BJ (cell line): ENCODE results near the gene UQCRQ. TPM values are rescaled to one million over a fixed set of nuclear protein-coding genes. Genes with fewer than 3 reads are reported as not detected.

Experiments used
- CTCF ChIA-PET: fragments of 350-600 bp; formaldehyde crosslinking; extraction: SDS; loops from one replicate; lab custom pipeline; 2021; ENCODE audit warnings: antibody characterized with exemption, inconsistent platforms; lab: Yijun Ruan, JAX
- POLR2A ChIA-PET: fragments of 300-600 bp; sonication (Branson Sonifier 250); formaldehyde crosslinking; extraction: SDS; loops from one replicate; lab custom pipeline; 2021; ENCODE audit warnings: antibody characterized with exemption; lab: Charles Lee
- DNase-seq: peaks from one replicate; pipeline ENCODE4 v3.0.0-alpha.2; 2011; ENCODE audit warnings: low read depth
- H3K27me3 ChIP-seq: 2 replicates; pipeline ENCODE4 v1.6.0; 2011; ENCODE audit warnings: low read length; ENCODE audit not compliant: control insufficient read depth, insufficient read depth
- H3K36me3 ChIP-seq: 2 replicates; pipeline ENCODE4 v1.5.1; 2011; ENCODE audit warnings: low read length; ENCODE audit not compliant: control insufficient read depth, insufficient read depth
- H3K4me3 ChIP-seq: 2 replicates; pipeline ENCODE4 v1.5.1; 2011; ENCODE audit warnings: low read depth, mild to moderate bottlenecking, control low read depth, low read length
- CTCF ChIP-seq: IDR thresholded peaks from 2 replicates; pipeline ENCODE4 v1.5.1; 2011; ENCODE audit warnings: low read depth, mild to moderate bottlenecking, control low read depth, inconsistent platforms, low read length, moderate library complexity; ENCODE audit not compliant: insufficient read depth
- polyA plus RNA-seq: library from polyadenylated mRNA; depleted of rRNA; stranded (reverse); fragments of >200 nt; gene quantifications from 2 replicates; pipeline ENCODE4 v1.2.3, GENCODE V29; 2011

UQCRQ gene
- polyA plus RNA-seq, 1 experiment: 289 TPM

- CTCF ChIA-PET: interaction anchor here (1.2 to 11.5 kb wide), 5 partner anchors 8 to 48 kb away, joined by 3 to 71 read pairs (median 5); partner anchors contain the start of gene SHROOM1
- H3K27me3 ChIP-seq: no peaks in the 10 kb centered on the region; the same call in 1 of the 2 replicates
- H3K36me3 ChIP-seq: peaks cover 6% of the 10 kb centered on the region; the same call in 1 of the 2 replicates
- no peak overlapping the region for H3K4me3 ChIP-seq
- TF ChIP-seq CTCF: no peak
- DNase-seq: no peak
- POLR2A ChIA-PET: no interaction called here
Measured at GRCh38 chr5:132868754-132869153, 2.3 kb downstream of the UQCRQ start.

GRCh38 chr5:132870801-132871200 is 4.4 kb downstream of the UQCRQ start:
- no peak for TF ChIP-seq CTCF
- CTCF ChIA-PET: interaction anchor here (1.5 to 2.9 kb wide), 3 partner anchors 9 to 50 kb away, joined by 3 to 12 read pairs (median 4); no protein-coding TSS in a partner anchor

GRCh38 chr5:132871459-132872284 is 5.2 kb downstream of the UQCRQ start:
- no peaks in the 10 kb centered on the region; the same call in 1 of the 2 replicates for H3K27me3 ChIP-seq
- POLR2A ChIA-PET: no interaction called here

More at GRCh38 chr5:132870801-132871200, 4.4 kb downstream of the UQCRQ start:
- no peak overlapping the region for H3K4me3 ChIP-seq
- no peaks in the 10 kb centered on the region; the same call in 1 of the 2 replicates for H3K27me3 ChIP-seq
- POLR2A ChIA-PET: no interaction called here
- H3K36me3 ChIP-seq: peaks cover 7% of the 10 kb centered on the region; the same call in 1 of the 2 replicates
- DNase-seq: no peak

GRCh38 chr5:132872788-132873118 is 6.3 kb downstream of the UQCRQ start:
- no peak for DNase-seq
- CTCF ChIA-PET: interaction anchor here (0.5 to 1.3 kb wide), 2 partner anchors 19 to 160 kb away, joined by 4 to 6 read pairs; no protein-coding TSS in a partner anchor
- no peak for TF ChIP-seq CTCF
- no peaks in the 10 kb centered on the region; the same call in 1 of the 2 replicates for H3K27me3 ChIP-seq
- POLR2A ChIA-PET: no interaction called here
- peaks cover 8% of the 10 kb centered on the region for H3K36me3 ChIP-seq
- no peak overlapping the region for H3K4me3 ChIP-seq

More at GRCh38 chr5:132871459-132872284, 5.2 kb downstream of the UQCRQ start:
- no peak for DNase-seq
- TF ChIP-seq CTCF: no peak
- H3K4me3 ChIP-seq: no peak overlapping the region
- H3K36me3 ChIP-seq: peaks cover 7% of the 10 kb centered on the region; the same call in 1 of the 2 replicates
- CTCF ChIA-PET: interaction anchor here (1.3 to 2.9 kb wide), 3 partner anchors 12 to 51 kb away, joined by 4 to 12 read pairs (median 6); no protein-coding TSS in a partner anchor
